Mesodermal cell (in vitro differentiated cells): ENCODE results near the gene PLCH2.

Experiments used
- H3K27ac ChIP-seq: 2 replicates; pipeline ENCODE4 v1.7.0; 2013; ENCODE audit warnings: mild to moderate bottlenecking, low read depth, low read length, moderate library complexity; ENCODE audit not compliant: severe bottlenecking
- H3K36me3 ChIP-seq: 2 replicates; pipeline ENCODE4 v1.7.1; 2013; ENCODE audit warnings: mild to moderate bottlenecking, low read length, moderate library complexity; ENCODE audit not compliant: control insufficient read depth, insufficient read depth
- H3K4me1 ChIP-seq: one replicate; pipeline ENCODE4 v1.7.1; 2013; ENCODE audit warnings: mild to moderate bottlenecking, low read length; ENCODE audit not compliant: insufficient read depth, control insufficient read depth, poor library complexity, severe bottlenecking
- H3K4me3 ChIP-seq: 2 replicates; pipeline ENCODE4 v1.7.0; 2013; ENCODE audit warnings: low read length, control low read depth, mild to moderate bottlenecking; ENCODE audit not compliant: insufficient read depth, poor library complexity, severe bottlenecking; ENCODE audit errors: extremely low read depth
- H3K9me3 ChIP-seq: 2 replicates; pipeline ENCODE4 v1.7.1; 2013; ENCODE audit warnings: mild to moderate bottlenecking, low read length, moderate library complexity; ENCODE audit not compliant: control insufficient read depth
- WGBS, 2 experiments: methylation state at CpG; one replicate each; pipeline ENCODE4 v1.1.5; 2013; ENCODE audit warnings: missing lambda C conversion rate in 2 of 2; ENCODE audit not compliant: insufficient coverage in 2 of 2; 5-methylcytosine and 5-hydroxymethylcytosine counted together

The PLCH2 gene

GRCh38 chr1:2505461-2505994, 29.4 kb downstream of the PLCH2 start:
- WGBS, 2 experiments: 94 to 95% methylated on average over 13 to 21 of the region's 21 CpGs
- H3K27ac ChIP-seq: no peak overlapping the region
- peaks cover 18% of the 10 kb centered on the region for H3K36me3 ChIP-seq
- no peaks in the 10 kb centered on the region for H3K4me1 ChIP-seq
- no peak overlapping the region for H3K4me3 ChIP-seq
- no peaks in the 10 kb centered on the region for H3K9me3 ChIP-seq

GRCh38 chr1:2506007-2506860, 30.1 kb downstream of the PLCH2 start:
- Histone ChIP-seq H3K36me3 (peaks cover 25% of the 10 kb centered on the region), H3K9me3 (no peaks in the 10 kb centered on the region), H3K4me1 (no peaks in the 10 kb centered on the region), H3K27ac (no peak overlapping the region), H3K4me3 (no peak overlapping the region)
- WGBS, 2 experiments: 89 to 91% methylated on average over 22 to 30 of the region's 30 CpGs

DNA sequence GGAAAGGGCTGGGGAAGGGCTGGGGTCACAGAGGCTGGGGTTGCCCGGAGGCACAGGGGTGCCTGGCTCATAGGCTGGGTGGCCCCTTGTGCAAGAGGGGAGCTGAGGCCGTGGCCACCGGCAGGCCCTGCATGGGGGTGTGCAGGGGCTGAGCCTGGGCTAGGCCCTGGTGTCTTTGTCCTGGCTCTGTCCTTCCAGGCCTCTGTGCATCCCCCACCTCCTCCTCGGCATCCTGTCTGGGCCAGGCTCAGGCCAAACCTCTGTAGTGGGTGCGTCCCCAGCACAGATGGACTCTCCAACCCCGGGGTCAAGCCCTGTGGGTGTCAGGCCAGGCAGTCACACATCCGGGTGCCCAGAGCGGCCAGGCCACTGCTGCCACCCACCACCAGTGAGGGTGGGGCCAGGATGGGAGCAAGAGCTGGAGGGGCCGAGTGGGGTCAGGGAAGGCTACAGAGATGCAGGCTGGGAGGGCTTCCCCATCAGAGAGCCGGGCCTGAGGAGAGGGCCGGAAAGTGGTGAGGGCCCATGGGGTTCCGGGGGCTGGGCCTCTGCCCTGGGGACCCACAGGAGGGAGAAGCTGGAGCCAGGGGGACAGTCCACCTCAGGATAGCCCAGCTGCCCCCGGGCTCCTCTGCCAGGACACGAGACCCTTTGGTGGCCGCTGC, 30.9 kb downstream of the PLCH2 start:
- whole genome bisulfite sequencing, 2 experiments: 71 to 77% methylated on average over 14 to 15 of the region's 15 CpGs
- H3K27ac ChIP-seq: no peak overlapping the region
- peaks cover 30% of the 10 kb centered on the region for H3K36me3 ChIP-seq
- H3K4me1 ChIP-seq: no peaks in the 10 kb centered on the region
- H3K4me3 ChIP-seq: no peak overlapping the region
- no peaks in the 10 kb centered on the region for H3K9me3 ChIP-seq

- 95% methylated on average over 3 to 6 of the region's 6 CpGs for WGBS, 2 experiments
- no peak overlapping the region for H3K4me3 ChIP-seq
- peaks cover 37% of the 10 kb centered on the region for H3K36me3 ChIP-seq
These were observed 31.7 kb downstream of the PLCH2 start for GRCh38 chr1:2507744-2508155.

DNA sequence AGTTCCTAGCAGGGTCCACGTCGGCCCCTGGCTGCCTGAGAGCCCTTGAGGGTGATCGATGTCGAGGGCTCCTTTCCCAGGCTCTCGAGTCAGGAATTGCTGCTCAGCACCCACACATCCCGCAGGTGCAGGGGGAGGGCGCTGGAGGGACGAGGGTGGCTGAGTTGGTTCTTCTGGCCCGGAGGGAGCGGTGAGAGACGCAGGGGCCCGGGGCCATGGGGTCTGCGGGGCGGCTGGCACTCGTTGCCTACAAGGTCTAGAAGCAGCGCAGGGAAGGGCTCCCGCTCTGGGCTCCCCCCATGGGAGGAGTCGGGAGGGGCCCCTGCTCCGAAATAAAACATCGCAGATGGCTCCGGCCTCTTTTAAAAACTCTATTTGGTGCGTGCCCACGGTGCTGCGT, 32.1 kb downstream of the PLCH2 start:
- H3K36me3 ChIP-seq: peaks cover 41% of the 10 kb centered on the region
- 92% methylated on average over 17 to 18 of the region's 24 CpGs for WGBS, 2 experiments

More at GRCh38 chr1:2507744-2508155, 31.7 kb downstream of the PLCH2 start:
- Histone ChIP-seq H3K4me1 (no peaks in the 10 kb centered on the region), H3K9me3 (no peaks in the 10 kb centered on the region), H3K27ac (no peak overlapping the region)

GRCh38 chr1:2508751-2509150, 32.7 kb downstream of the PLCH2 start:
- H3K36me3 ChIP-seq: peaks cover 47% of the 10 kb centered on the region
- no peak overlapping the region for H3K27ac ChIP-seq
- H3K9me3 ChIP-seq: no peaks in the 10 kb centered on the region
- 94 to 97% methylated on average over 26 to 29 of the region's 29 CpGs for WGBS, 2 experiments
- no peak overlapping the region for H3K4me3 ChIP-seq
- H3K4me1 ChIP-seq: no peaks in the 10 kb centered on the region

More for the DNA sequence above, 32.1 kb downstream of the PLCH2 start:
- no peaks in the 10 kb centered on the region for H3K4me1 ChIP-seq
- no peaks in the 10 kb centered on the region for H3K9me3 ChIP-seq
- H3K4me3 ChIP-seq: no peak overlapping the region
- no peak overlapping the region for H3K27ac ChIP-seq

- Histone ChIP-seq H3K9me3 (no peaks in the 10 kb centered on the region), H3K36me3 (peaks cover 53% of the 10 kb centered on the region), H3K4me3 (no peak overlapping the region), H3K27ac (no peak overlapping the region), H3K4me1 (no peaks in the 10 kb centered on the region)
- 85 to 98% methylated on average over 8 to 11 of the region's 11 CpGs for WGBS, 2 experiments
These were observed 33.5 kb downstream of the PLCH2 start for GRCh38 chr1:2509589-2509988.

DNA sequence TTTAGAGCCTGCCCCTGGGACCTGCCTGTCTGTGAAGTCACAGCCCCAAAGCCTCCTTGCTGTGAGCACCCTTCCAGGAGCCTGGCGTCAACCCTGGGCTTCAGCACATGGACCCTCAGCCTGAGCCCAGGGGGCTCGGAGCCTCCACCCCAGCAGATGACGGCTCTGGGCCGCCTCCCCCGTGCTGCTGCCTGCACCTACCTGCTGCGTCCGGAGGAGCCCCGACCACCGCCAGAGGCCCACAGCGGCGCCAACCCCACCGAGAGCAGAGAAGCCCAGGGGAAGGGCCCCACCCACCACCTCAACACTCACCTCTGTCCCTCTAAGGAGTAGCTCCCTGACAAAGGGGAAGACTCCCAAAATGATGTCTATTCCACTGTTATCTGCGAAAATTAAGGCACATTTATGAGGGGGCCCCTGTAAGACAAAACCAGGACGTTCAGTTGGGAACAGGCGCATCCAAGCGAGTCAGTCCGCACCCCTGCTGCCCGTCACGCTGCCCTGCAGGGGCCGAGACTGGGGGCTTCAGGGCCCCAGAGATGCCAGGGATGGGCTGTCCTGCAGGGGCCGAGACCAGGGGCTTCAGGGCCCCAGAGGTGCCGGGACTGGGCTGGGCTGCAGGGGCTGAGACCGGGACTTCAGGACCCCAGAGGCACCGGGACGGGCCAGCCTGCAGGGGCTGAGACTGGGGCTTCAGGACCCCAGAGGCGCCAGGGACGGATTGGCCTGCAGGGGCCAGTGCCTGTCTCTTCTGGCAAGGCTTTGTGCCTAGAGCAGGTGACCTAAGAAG, 34.5 kb downstream of the PLCH2 start:
- Histone ChIP-seq H3K36me3 (peaks cover 62% of the 10 kb centered on the region), H3K9me3 (no peaks in the 10 kb centered on the region), H3K4me1 (no peaks in the 10 kb centered on the region), H3K27ac (no peak overlapping the region), H3K4me3 (no peak overlapping the region)
- WGBS, 2 experiments: 93 to 96% methylated on average over 21 to 24 of the region's 27 CpGs

DNA sequence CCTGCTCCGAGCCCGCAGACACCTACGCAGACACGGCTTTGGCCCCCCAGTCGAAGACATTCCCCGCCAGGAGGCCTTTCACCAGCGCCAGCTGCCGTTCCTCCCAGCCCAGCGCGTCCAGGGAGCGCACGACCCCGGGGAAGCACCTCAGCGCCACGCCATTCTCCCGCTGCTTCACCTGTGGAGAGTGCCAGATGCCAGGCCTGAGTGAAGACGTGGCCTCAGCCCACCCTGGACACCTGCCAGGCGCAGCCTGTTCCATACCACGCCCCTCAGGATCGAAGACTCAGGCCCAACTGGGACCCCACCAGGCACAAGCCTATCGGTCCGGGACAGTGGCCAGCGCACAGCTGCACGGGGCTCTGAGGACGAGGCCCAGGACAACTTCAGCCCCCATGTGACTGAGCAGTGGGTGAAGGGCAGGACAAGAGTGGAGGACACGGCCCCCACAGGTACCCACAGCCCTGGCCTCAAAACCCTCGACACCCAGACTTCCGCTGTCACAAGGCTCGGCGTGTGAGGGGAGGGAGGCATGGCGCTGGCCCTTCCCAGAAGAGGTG, 36.9 kb downstream of the PLCH2 start:
- WGBS, 2 experiments: 90 to 94% methylated on average over 30 to 31 of the region's 31 CpGs
- H3K4me1 ChIP-seq: no peaks in the 10 kb centered on the region
- H3K27ac ChIP-seq: no peak overlapping the region
- H3K4me3 ChIP-seq: no peak overlapping the region
- peaks cover 85% of the 10 kb centered on the region for H3K36me3 ChIP-seq
- no peaks in the 10 kb centered on the region for H3K9me3 ChIP-seq
